GM18517 (cell line): ENCODE results near the gene SUGP2.
"Not testable (repeated sequence)": the region's sequence is repeated elsewhere in the genome, so short reads cannot be mapped to it uniquely, and the experiment has no call there.

Source experiments
- ATAC-seq: cut with Tn5 transposase; IDR thresholded peaks from one replicate; pipeline ENCODE4 v1.9.1; 2021; ENCODE audit warnings: mild to moderate bottlenecking, moderate library complexity; ENCODE audit not compliant: unreplicated experiment

Gene SUGP2

GRCh38 chr19:19034204-19034624 is 897 bp upstream of the SUGP2 start:
- peak; percentile 37 for ATAC-seq

- peak; percentile 17 for ATAC-seq
Measured at GRCh38 chr19:19033176-19033425, 216 bp downstream of the SUGP2 start.

GRCh38 chr19:19032420-19033175 is 719 bp downstream of the SUGP2 start:
- ATAC-seq = no peak

GRCh38 chr19:19031891-19032290 is 1.4 kb downstream of the SUGP2 start:
- ATAC-seq = no peak

- ATAC-seq = no peak
Measured at GRCh38 chr19:19028526-19028925, 4.8 kb downstream of the SUGP2 start.

GRCh38 chr19:19027228-19027627 is 6.1 kb downstream of the SUGP2 start:
- ATAC-seq = no peak

GRCh38 chr19:19026299-19026971 is 6.9 kb downstream of the SUGP2 start:
- ATAC-seq = no peak

- no peak for ATAC-seq
Measured at GRCh38 chr19:19025861-19026260, 7.5 kb downstream of the SUGP2 start.

- ATAC-seq = not testable (repeated sequence)
Measured at GRCh38 chr19:19023376-19023775, 9.9 kb downstream of the SUGP2 start.

- ATAC-seq = no peak
Measured at GRCh38 chr19:19022380-19022961, 10.8 kb downstream of the SUGP2 start.

GRCh38 chr19:19021115-19021514 is 12.2 kb downstream of the SUGP2 start:
- ATAC-seq = no peak

- ATAC-seq = no peak
Measured at GRCh38 chr19:19010551-19010950, 22.8 kb downstream of the SUGP2 start.

GRCh38 chr19:19009951-19010350 is 23.4 kb downstream of the SUGP2 start:
- ATAC-seq = no peak

- no peak for ATAC-seq
Measured at GRCh38 chr19:19006213-19006612, 27.1 kb downstream of the SUGP2 start.

GRCh38 chr19:19004144-19004543 is 29.2 kb downstream of the SUGP2 start:
- ATAC-seq = no peak

GRCh38 chr19:18999896-19000620 is 33.3 kb downstream of the SUGP2 start:
- ATAC-seq = no peak

GRCh38 chr19:18999016-18999758 is 34.1 kb downstream of the SUGP2 start:
- ATAC-seq = no peak

GRCh38 chr19:18998276-18998675 is 35.0 kb downstream of the SUGP2 start:
- no peak for ATAC-seq

- ATAC-seq = no peak
Measured at GRCh38 chr19:18996796-18997394, 36.4 kb downstream of the SUGP2 start.

GRCh38 chr19:18996351-18996750 is 37.0 kb downstream of the SUGP2 start:
- no peak for ATAC-seq

GRCh38 chr19:18995804-18996241 is 37.5 kb downstream of the SUGP2 start:
- ATAC-seq = no peak
